Measurements from ENCODE around the gene HIVEP3. TPM values are rescaled to one million over a fixed set of nuclear protein-coding genes. Genes with fewer than 3 reads are reported as not detected.

HIVEP3 gene
- total RNA-seq, 1 donor from 2014 or later = 3.6 TPM

- peaks cover 74% of the 10 kb centered on the region for H3K4me1 Mint-ChIP-seq (ENCODE audit: low read depth)
- DNase-seq (ENCODE audit: low spot score) = peak; percentile 82
- no peak overlapping the region for H3K4me3 Mint-ChIP-seq (ENCODE audit: unreplicated experiment)
- TF ChIP-seq, protein P1, sequence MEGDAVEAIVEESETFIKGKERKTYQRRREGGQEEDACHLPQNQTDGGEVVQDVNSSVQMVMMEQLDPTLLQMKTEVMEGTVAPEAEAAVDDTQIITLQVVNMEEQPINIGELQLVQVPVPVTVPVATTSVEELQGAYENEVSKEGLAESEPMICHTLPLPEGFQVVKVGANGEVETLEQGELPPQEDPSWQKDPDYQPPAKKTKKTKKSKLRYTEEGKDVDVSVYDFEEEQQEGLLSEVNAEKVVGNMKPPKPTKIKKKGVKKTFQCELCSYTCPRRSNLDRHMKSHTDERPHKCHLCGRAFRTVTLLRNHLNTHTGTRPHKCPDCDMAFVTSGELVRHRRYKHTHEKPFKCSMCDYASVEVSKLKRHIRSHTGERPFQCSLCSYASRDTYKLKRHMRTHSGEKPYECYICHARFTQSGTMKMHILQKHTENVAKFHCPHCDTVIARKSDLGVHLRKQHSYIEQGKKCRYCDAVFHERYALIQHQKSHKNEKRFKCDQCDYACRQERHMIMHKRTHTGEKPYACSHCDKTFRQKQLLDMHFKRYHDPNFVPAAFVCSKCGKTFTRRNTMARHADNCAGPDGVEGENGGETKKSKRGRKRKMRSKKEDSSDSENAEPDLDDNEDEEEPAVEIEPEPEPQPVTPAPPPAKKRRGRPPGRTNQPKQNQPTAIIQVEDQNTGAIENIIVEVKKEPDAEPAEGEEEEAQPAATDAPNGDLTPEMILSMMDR (IDR thresholded peaks at IDR 0.05) = no peak
- H3K27me3 Mint-ChIP-seq (ENCODE audit: low read depth) = no peaks in the 10 kb centered on the region
- H3K9me3 Mint-ChIP-seq (ENCODE audit: low read depth) = no peaks in the 10 kb centered on the region
- no peak overlapping the region for H3K27ac Mint-ChIP-seq (ENCODE audit: unreplicated experiment)
- H3K36me3 Mint-ChIP-seq (ENCODE audit: low read depth) = no peaks in the 10 kb centered on the region
Measured at GRCh38 chr1:41479000-41479807, 439.5 kb downstream of the HIVEP3 start.

- peaks cover 66% of the 10 kb centered on the region for H3K4me1 Mint-ChIP-seq (ENCODE audit: low read depth)
- TF ChIP-seq, protein P1 (IDR thresholded peaks at IDR 0.05) = no peak
- no peaks in the 10 kb centered on the region for H3K9me3 Mint-ChIP-seq (ENCODE audit: low read depth)
- H3K4me3 Mint-ChIP-seq (ENCODE audit: unreplicated experiment) = no peak overlapping the region
- no peaks in the 10 kb centered on the region for H3K36me3 Mint-ChIP-seq (ENCODE audit: low read depth)
- no peak overlapping the region for H3K27ac Mint-ChIP-seq (ENCODE audit: unreplicated experiment)
- H3K27me3 Mint-ChIP-seq (ENCODE audit: low read depth) = no peaks in the 10 kb centered on the region
- DNase-seq (ENCODE audit: low spot score) = peak; percentile 72
Measured at GRCh38 chr1:41478118-41478748, 440.5 kb downstream of the HIVEP3 start.

GRCh38 chr1:41476807-41477361 is 441.8 kb downstream of the HIVEP3 start:
- Mint-ChIP-seq H3K4me1 (ENCODE audit: low read depth) (peaks cover 54% of the 10 kb centered on the region), H3K27me3 (ENCODE audit: low read depth) (peaks cover 2% of the 10 kb centered on the region), H3K4me3 (ENCODE audit: unreplicated experiment) (no peak overlapping the region), H3K27ac (ENCODE audit: unreplicated experiment) (peak overlapping the region; percentile 22), H3K9me3 (ENCODE audit: low read depth) (no peaks in the 10 kb centered on the region), H3K36me3 (ENCODE audit: low read depth) (no peaks in the 10 kb centered on the region)
- TF ChIP-seq, protein P1 (IDR thresholded peaks at IDR 0.05) = no peak
- peak; percentile 60 for DNase-seq (ENCODE audit: low spot score)

GRCh38 chr1:41475859-41476567 is 442.7 kb downstream of the HIVEP3 start:
- Mint-ChIP-seq H3K27me3 (ENCODE audit: low read depth) (peaks cover 2% of the 10 kb centered on the region), H3K9me3 (ENCODE audit: low read depth) (no peaks in the 10 kb centered on the region), H3K4me1 (ENCODE audit: low read depth) (peaks cover 52% of the 10 kb centered on the region), H3K27ac (ENCODE audit: unreplicated experiment) (peak overlapping the region; percentile 8), H3K36me3 (ENCODE audit: low read depth) (no peaks in the 10 kb centered on the region), H3K4me3 (ENCODE audit: unreplicated experiment) (no peak overlapping the region)
- no peak for DNase-seq (ENCODE audit: low spot score)
- TF ChIP-seq, protein P1 (IDR thresholded peaks at IDR 0.05) = peak; percentile 51

- H3K27me3 Mint-ChIP-seq (ENCODE audit: low read depth) = peaks cover 2% of the 10 kb centered on the region
- peaks cover 52% of the 10 kb centered on the region for H3K4me1 Mint-ChIP-seq (ENCODE audit: low read depth)
- H3K36me3 Mint-ChIP-seq (ENCODE audit: low read depth) = no peaks in the 10 kb centered on the region
- H3K27ac Mint-ChIP-seq (ENCODE audit: unreplicated experiment) = no peak overlapping the region
- TF ChIP-seq, protein P1 (IDR thresholded peaks at IDR 0.05) = no peak
- H3K4me3 Mint-ChIP-seq (ENCODE audit: unreplicated experiment) = no peak overlapping the region
- no peaks in the 10 kb centered on the region for H3K9me3 Mint-ChIP-seq (ENCODE audit: low read depth)
- DNase-seq (ENCODE audit: low spot score) = no peak
Measured at GRCh38 chr1:41475346-41475745, 443.4 kb downstream of the HIVEP3 start.

Measured in chondrocyte (in vitro differentiated cells).